Esophagus muscularis mucosa (tissue), 4 donors: Measurements from ENCODE around the gene INSYN2B.

Source experiments
- EP300 ChIP-seq: sonication (generic); formaldehyde crosslinking; IDR thresholded peaks from one replicate; pipeline ENCODE4 v1.6.1; 2017; ENCODE audit warnings: antibody characterized with exemption
- POLR2A ChIP-seq: fragments of 450-650 bp; IDR thresholded peaks from one replicate; pipeline ENCODE4 v1.6.1; 2017; ENCODE audit warnings: antibody characterized with exemption, moderate library complexity, mild to moderate bottlenecking, low read depth
- POLR2AphosphoS5 ChIP-seq, 2 donors: sonication (generic); formaldehyde crosslinking; IDR thresholded peaks; one replicate each; pipeline ENCODE4 v1.6.1; 2017; ENCODE audit warnings: antibody characterized with exemption in 2 of 2
- TF ChIP-seq, protein P1 (sequence below), 3 experiments: fragments of 200-600 bp in 2 of 3; fragments of 450-650 bp in 1 of 3; sonication (generic) in 2 of 3; IDR thresholded peaks; one replicate each; pipeline ENCODE4 v1.5.1; 2017 to 2019; ENCODE audit warnings: antibody characterized with exemption in 3 of 3, mild to moderate bottlenecking in 2 of 3, moderate library complexity in 1 of 3

- TF ChIP-seq, protein P1, sequence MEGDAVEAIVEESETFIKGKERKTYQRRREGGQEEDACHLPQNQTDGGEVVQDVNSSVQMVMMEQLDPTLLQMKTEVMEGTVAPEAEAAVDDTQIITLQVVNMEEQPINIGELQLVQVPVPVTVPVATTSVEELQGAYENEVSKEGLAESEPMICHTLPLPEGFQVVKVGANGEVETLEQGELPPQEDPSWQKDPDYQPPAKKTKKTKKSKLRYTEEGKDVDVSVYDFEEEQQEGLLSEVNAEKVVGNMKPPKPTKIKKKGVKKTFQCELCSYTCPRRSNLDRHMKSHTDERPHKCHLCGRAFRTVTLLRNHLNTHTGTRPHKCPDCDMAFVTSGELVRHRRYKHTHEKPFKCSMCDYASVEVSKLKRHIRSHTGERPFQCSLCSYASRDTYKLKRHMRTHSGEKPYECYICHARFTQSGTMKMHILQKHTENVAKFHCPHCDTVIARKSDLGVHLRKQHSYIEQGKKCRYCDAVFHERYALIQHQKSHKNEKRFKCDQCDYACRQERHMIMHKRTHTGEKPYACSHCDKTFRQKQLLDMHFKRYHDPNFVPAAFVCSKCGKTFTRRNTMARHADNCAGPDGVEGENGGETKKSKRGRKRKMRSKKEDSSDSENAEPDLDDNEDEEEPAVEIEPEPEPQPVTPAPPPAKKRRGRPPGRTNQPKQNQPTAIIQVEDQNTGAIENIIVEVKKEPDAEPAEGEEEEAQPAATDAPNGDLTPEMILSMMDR (IDR thresholded peaks at IDR 0.05): no peak
- TF ChIP-seq POLR2A (no peak), POLR2AphosphoS5 (IDR thresholded peaks at IDR 0.05) (no peak), EP300 (no peak)
Observed at GRCh38 chr5:170021506-170021905, 41.2 kb upstream of the INSYN2B start.
